H9 (cell line): ENCODE measurements around the gene IL17RA. TPM values are rescaled to one million over a fixed set of nuclear protein-coding genes. Genes with fewer than 3 reads are reported as not detected.

ENCODE experiments used
- DNase-seq: peaks from one replicate; pipeline ENCODE4 v3.0.0-alpha.2; 2017
- H2AFZ ChIP-seq: one replicate; pipeline ENCODE4 v1.6.1; 2013; ENCODE audit warnings: mild to moderate bottlenecking, low read length, control low read depth, moderate library complexity
- H2AK5ac ChIP-seq: 2 replicates; pipeline ENCODE4 v1.6.1; 2013; ENCODE audit warnings: low read length, control low read depth, mixed read lengths; ENCODE audit not compliant: insufficient read length
- H2BK120ac ChIP-seq: one replicate; pipeline ENCODE4 v1.6.1; 2013; ENCODE audit warnings: low read depth, mild to moderate bottlenecking, low read length, control low read depth, inconsistent platforms; ENCODE audit not compliant: poor library complexity, severe bottlenecking
- H2BK12ac ChIP-seq: 2 replicates; pipeline ENCODE4 v1.6.1; 2013; ENCODE audit warnings: low read length, control low read depth, mixed read lengths, low read depth; ENCODE audit not compliant: insufficient read length
- H2BK15ac ChIP-seq: 2 replicates; pipeline ENCODE4 v1.6.1; 2013; ENCODE audit warnings: low read depth, low read length, control low read depth
- H2BK20ac ChIP-seq: one replicate; pipeline ENCODE4 v1.6.1; 2013; ENCODE audit warnings: low read depth, mild to moderate bottlenecking, low read length, control low read depth, inconsistent platforms; ENCODE audit not compliant: poor library complexity, severe bottlenecking
- H2BK5ac ChIP-seq: 2 replicates; pipeline ENCODE4 v1.6.1; 2013; ENCODE audit warnings: low read length, control low read depth, mixed read lengths; ENCODE audit not compliant: insufficient read length
- H3K14ac ChIP-seq: 2 replicates; pipeline ENCODE4 v1.6.1; 2013; ENCODE audit warnings: low read length, control low read depth; ENCODE audit not compliant: insufficient read depth
- H3K18ac ChIP-seq: 2 replicates; pipeline ENCODE4 v1.6.1; 2013; ENCODE audit warnings: low read depth, mild to moderate bottlenecking, mixed read lengths, low read length, control low read depth; ENCODE audit not compliant: insufficient read length
- H3K23ac ChIP-seq: 2 replicates; pipeline ENCODE4 v1.6.1; 2013; ENCODE audit warnings: low read length, control low read depth, mixed read lengths, low read depth; ENCODE audit not compliant: insufficient read length
- H3K23me2 ChIP-seq: 2 replicates; pipeline ENCODE4 v1.6.1; 2013; ENCODE audit warnings: low read depth, mild to moderate bottlenecking, mixed read lengths, low read length, control low read depth; ENCODE audit not compliant: insufficient read length, poor library complexity, severe bottlenecking
- H3K27ac ChIP-seq: 2 replicates; pipeline ENCODE4 v1.5.1; 2013; ENCODE audit warnings: low read length, control low read depth, mixed read lengths, low read depth; ENCODE audit not compliant: insufficient read length
- H3K27me3 ChIP-seq: 2 replicates; pipeline ENCODE4 v1.6.1; 2013; ENCODE audit warnings: low read length, control low read depth, inconsistent platforms; ENCODE audit not compliant: insufficient read depth
- H3K4ac ChIP-seq: 2 replicates; pipeline ENCODE4 v1.6.1; 2013; ENCODE audit warnings: low read depth, mild to moderate bottlenecking, control low read depth, inconsistent platforms, low read length, moderate library complexity
- H3K4me1 ChIP-seq: 2 replicates; pipeline ENCODE4 v1.6.1; 2013; ENCODE audit warnings: low read length, control low read depth, inconsistent platforms; ENCODE audit not compliant: insufficient read depth
- H3K4me2 ChIP-seq: 2 replicates; pipeline ENCODE4 v1.6.1; 2013; ENCODE audit warnings: low read length, control low read depth, mixed read lengths; ENCODE audit not compliant: insufficient read length, insufficient read depth
- H3K56ac ChIP-seq: 2 replicates; pipeline ENCODE4 v1.6.1; 2013; ENCODE audit warnings: low read depth, mild to moderate bottlenecking, mixed read lengths, low read length, control low read depth; ENCODE audit not compliant: insufficient read length
- H3K79me1 ChIP-seq: 2 replicates; pipeline ENCODE4 v1.6.1; 2013; ENCODE audit warnings: low read depth, mild to moderate bottlenecking, moderate library complexity, low read length, control low read depth, inconsistent platforms; ENCODE audit not compliant: insufficient read depth, poor library complexity, severe bottlenecking
- H3K79me2 ChIP-seq: 2 replicates; pipeline ENCODE4 v1.6.1; 2013; ENCODE audit warnings: low read length, control low read depth, inconsistent platforms; ENCODE audit not compliant: insufficient read depth
- H3K9ac ChIP-seq: 2 replicates; pipeline ENCODE4 v1.6.1; 2013; ENCODE audit warnings: low read length, control low read depth, mixed read lengths; ENCODE audit not compliant: insufficient read length; ENCODE audit errors: extremely low read depth
- H3K9me3 ChIP-seq: one replicate; pipeline ENCODE4 v1.6.1; 2013; ENCODE audit warnings: low read depth, low read length, inconsistent platforms; ENCODE audit not compliant: control insufficient read depth
- H3T11ph ChIP-seq: one replicate; pipeline ENCODE4 v1.6.1; 2013; ENCODE audit warnings: mild to moderate bottlenecking, low read length, control low read depth, inconsistent platforms
- H4K20me1 ChIP-seq: one replicate; pipeline ENCODE4 v1.6.1; 2013; ENCODE audit not compliant: control insufficient read depth, insufficient read length, insufficient read depth
- H4K5ac ChIP-seq: 2 replicates; pipeline ENCODE4 v1.6.1; 2013; ENCODE audit warnings: low read depth, mild to moderate bottlenecking, mixed read lengths, low read length, control low read depth; ENCODE audit not compliant: insufficient read length
- H4K8ac ChIP-seq: replicated peaks from 2 replicates; pipeline ENCODE4 v1.6.1; 2013; ENCODE audit warnings: low read length, control low read depth, mixed read lengths, low read depth; ENCODE audit not compliant: insufficient read length
- H4K91ac ChIP-seq: 2 replicates; pipeline ENCODE4 v1.6.1; 2013; ENCODE audit warnings: low read depth, mild to moderate bottlenecking, moderate library complexity, mixed read lengths, low read length, control low read depth; ENCODE audit not compliant: insufficient read length
- H3K27ac Mint-ChIP-seq, 3 experiments: 2 replicates in 2 of 3; 3 replicates in 1 of 3; pipeline ENCODE4 v1.8.0; 2020 to 2021; ENCODE audit warnings: mixed read lengths in 3 of 3, mild to moderate bottlenecking in 1 of 3, moderate library complexity in 1 of 3
- H3K27me3 Mint-ChIP-seq: 2 replicates; pipeline ENCODE4 v1.8.0; 2021; ENCODE audit warnings: low read depth, mild to moderate bottlenecking, moderate library complexity, mixed read lengths
- H3K36me3 Mint-ChIP-seq, 3 experiments: 2 replicates in 2 of 3; 3 replicates in 1 of 3; pipeline ENCODE4 v1.8.0; 2020 to 2021; ENCODE audit warnings: low read depth in 3 of 3, mixed read lengths in 3 of 3; ENCODE audit not compliant: insufficient read depth in 1 of 3
- H3K4me1 Mint-ChIP-seq, 2 experiments: 2 replicates each; pipeline ENCODE4 v1.8.0; 2020; ENCODE audit warnings: mixed read lengths in 2 of 2
- H3K4me3 Mint-ChIP-seq, 2 experiments: 2 replicates in 1 of 2; 3 replicates in 1 of 2; pipeline ENCODE4 v1.8.0; 2020 to 2021; ENCODE audit warnings: mild to moderate bottlenecking in 2 of 2, mixed read lengths in 2 of 2, moderate library complexity in 1 of 2
- H3K9me3 Mint-ChIP-seq, 2 experiments: 2 replicates in 1 of 2; 3 replicates in 1 of 2; pipeline ENCODE4 v1.8.0; 2020; ENCODE audit warnings: mild to moderate bottlenecking in 2 of 2, mixed read lengths in 2 of 2, moderate library complexity in 1 of 2
- WGBS: extraction: QIAGEN DNeasy Blood & Tissue Kit; methylation state at CpG from one replicate; pipeline ENCODE4 v1.1.7; 2013; ENCODE audit warnings: missing lambda C conversion rate, low lambda C conversion rate, mixed read lengths; ENCODE audit not compliant: insufficient read length; ENCODE audit errors: extremely low coverage; 5-methylcytosine and 5-hydroxymethylcytosine counted together
- total RNA-seq: library from RNA; stranded (reverse); gene quantifications from 2 replicates; pipeline ENCODE4 v1.2.1, GENCODE V29; 2021
- TF ChIP-seq, protein P1 (sequence below): fragments of 200-600 bp; sonication (generic); conservative IDR thresholded peaks from 3 replicates; pipeline ENCODE4 v1.8.0; 2021; ENCODE audit warnings: antibody characterized with exemption, mild to moderate bottlenecking

The IL17RA gene
- total RNA-seq, 1 experiment from 2014 or later = 12.4 TPM

DNA sequence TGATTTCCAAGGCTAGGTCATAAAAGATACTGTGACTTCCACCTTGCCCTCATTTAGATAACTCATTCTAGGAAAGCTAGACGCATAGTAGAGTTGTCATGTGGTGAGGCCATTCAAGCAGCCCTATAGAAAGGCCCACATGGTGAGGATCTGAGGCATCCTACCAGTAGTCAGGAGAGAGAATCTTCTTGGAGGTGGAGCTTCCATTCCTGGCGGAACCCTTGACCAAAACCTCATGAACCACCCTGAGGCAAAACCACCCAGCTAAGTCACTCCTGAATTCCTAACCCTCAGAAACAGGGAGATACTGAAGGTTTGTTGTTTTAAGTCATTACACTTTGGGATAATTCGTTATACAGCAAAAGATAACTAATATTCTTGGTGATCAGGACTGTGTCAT, 77.2 kb downstream of the IL17RA start:
- H3K4me1 Mint-ChIP-seq = peaks cover 11 to 20% of the 10 kb centered on the region in 2 experiments
- WGBS = no CpG with 5 or more reads among the region's 3 CpGs

More for the DNA sequence above, 77.2 kb downstream of the IL17RA start:
- Mint-ChIP-seq H3K9me3 (no peaks in the 10 kb centered on the region), H3K27me3 (peaks cover 5% of the 10 kb centered on the region; the same call in 1 of the 2 replicates), H3K27ac (no peak overlapping the region), H3K36me3 (peaks cover 0 to 7% (median 5%) of the 10 kb centered on the region in 3 experiments; a peak in 4 of 7 replicates), H3K4me3 (no peak overlapping the region)
- no peak overlapping the region for H2BK5ac ChIP-seq
- TF ChIP-seq, protein P1, sequence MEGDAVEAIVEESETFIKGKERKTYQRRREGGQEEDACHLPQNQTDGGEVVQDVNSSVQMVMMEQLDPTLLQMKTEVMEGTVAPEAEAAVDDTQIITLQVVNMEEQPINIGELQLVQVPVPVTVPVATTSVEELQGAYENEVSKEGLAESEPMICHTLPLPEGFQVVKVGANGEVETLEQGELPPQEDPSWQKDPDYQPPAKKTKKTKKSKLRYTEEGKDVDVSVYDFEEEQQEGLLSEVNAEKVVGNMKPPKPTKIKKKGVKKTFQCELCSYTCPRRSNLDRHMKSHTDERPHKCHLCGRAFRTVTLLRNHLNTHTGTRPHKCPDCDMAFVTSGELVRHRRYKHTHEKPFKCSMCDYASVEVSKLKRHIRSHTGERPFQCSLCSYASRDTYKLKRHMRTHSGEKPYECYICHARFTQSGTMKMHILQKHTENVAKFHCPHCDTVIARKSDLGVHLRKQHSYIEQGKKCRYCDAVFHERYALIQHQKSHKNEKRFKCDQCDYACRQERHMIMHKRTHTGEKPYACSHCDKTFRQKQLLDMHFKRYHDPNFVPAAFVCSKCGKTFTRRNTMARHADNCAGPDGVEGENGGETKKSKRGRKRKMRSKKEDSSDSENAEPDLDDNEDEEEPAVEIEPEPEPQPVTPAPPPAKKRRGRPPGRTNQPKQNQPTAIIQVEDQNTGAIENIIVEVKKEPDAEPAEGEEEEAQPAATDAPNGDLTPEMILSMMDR = no peak
- no peak overlapping the region for H2BK15ac ChIP-seq
- H3K27me3 ChIP-seq = no peaks in the 10 kb centered on the region
- no peak overlapping the region for H3K23ac ChIP-seq
- H3K14ac ChIP-seq = no peak overlapping the region
- no peak overlapping the region for H4K8ac ChIP-seq
- H3T11ph ChIP-seq = no peak overlapping the region
- no peak overlapping the region for H3K18ac ChIP-seq
- no peak overlapping the region for H2AFZ ChIP-seq
- no peak overlapping the region for H3K4ac ChIP-seq
- no peak overlapping the region for H3K4me2 ChIP-seq
- no peak overlapping the region for H2BK20ac ChIP-seq
- H3K27ac ChIP-seq = no peak overlapping the region
- peaks cover 8% of the 10 kb centered on the region; the same call in 1 of the 2 replicates for H3K79me2 ChIP-seq
- no peak overlapping the region for H2BK120ac ChIP-seq
- no peak for DNase-seq
- H4K20me1 ChIP-seq = no peaks in the 10 kb centered on the region
- H2BK12ac ChIP-seq = no peak overlapping the region
- H3K56ac ChIP-seq = no peak overlapping the region
- H3K4me1 ChIP-seq = no peaks in the 10 kb centered on the region
- H3K79me1 ChIP-seq = no peaks in the 10 kb centered on the region
- H2AK5ac ChIP-seq = no peak overlapping the region
- no peak overlapping the region for H4K91ac ChIP-seq
- H4K5ac ChIP-seq = no peak overlapping the region
- peaks cover 13% of the 10 kb centered on the region for H3K23me2 ChIP-seq
- H3K9me3 ChIP-seq = no peaks in the 10 kb centered on the region
- H3K9ac ChIP-seq = no peak overlapping the region
